SK-N-SH (cell line): Measurements from ENCODE around the gene SCRN2.

Experiments used
- CTCF ChIP-seq: fragments of 200-600 bp; sonication (generic); IDR thresholded peaks from 2 replicates; pipeline ENCODE4 v1.6.1; 2017; ENCODE audit warnings: antibody characterized with exemption, mild to moderate bottlenecking, moderate library complexity
- GATA2 ChIP-seq: sonication (generic); formaldehyde crosslinking; IDR thresholded peaks from 2 replicates; pipeline ENCODE4 v1.5.0; 2020; ENCODE audit warnings: mild to moderate bottlenecking, missing genetic modification reagents
- POLR2AphosphoS5 ChIP-seq: IDR thresholded peaks from 2 replicates; pipeline ENCODE4 v1.6.1; 2012; ENCODE audit warnings: low read depth, low read length
- RAD21 ChIP-seq: IDR thresholded peaks from 2 replicates; pipeline ENCODE4 v1.6.1; 2012; ENCODE audit warnings: mild to moderate bottlenecking, low read length
- REST ChIP-seq: IDR thresholded peaks from 2 replicates; pipeline ENCODE4 v1.6.1; 2012; ENCODE audit warnings: mild to moderate bottlenecking, low read depth, low read length, moderate library complexity
- SIN3A ChIP-seq: IDR thresholded peaks from 2 replicates; pipeline ENCODE4 v1.6.1; 2012; ENCODE audit warnings: low read depth, mild to moderate bottlenecking, low read length, moderate library complexity, borderline replicate concordance
- TAF1 ChIP-seq: IDR thresholded peaks from 2 replicates; pipeline ENCODE4 v1.6.1; 2012; ENCODE audit warnings: low read depth, mild to moderate bottlenecking, low read length, moderate library complexity, borderline replicate concordance
- USF2 ChIP-seq: fragments of 150-350 bp; IDR thresholded peaks from 2 replicates; pipeline ENCODE4 v1.6.1; 2017; ENCODE audit warnings: antibody characterized with exemption, low read length, low read depth, borderline replicate concordance

- TF ChIP-seq CTCF = no peak
- TF ChIP-seq POLR2AphosphoS5 = no peak
- no peak for TF ChIP-seq SIN3A
- no peak for TF ChIP-seq RAD21
- no peak for TF ChIP-seq TAF1
- no peak for TF ChIP-seq REST
- no peak for TF ChIP-seq USF2
- no peak for TF ChIP-seq GATA2 (CRISPR knock-in tag)
Measured at GRCh38 chr17:47811709-47812108, 29.4 kb downstream of the SCRN2 start.
